ENCODE data around the gene PLXNA2. TPM values are rescaled to one million over a fixed set of nuclear protein-coding genes. Genes with fewer than 3 reads are reported as not detected.

Gene PLXNA2
- total and polyA plus RNA-seq, 2 of the 4 experiments (the other 2 are of a cell fraction), result 0.72 to 1.1 TPM

GRCh38 chr1:208061632-208062031 is 182.6 kb downstream of the PLXNA2 start:
- no peak for TF ChIP-seq RAD21 (IDR thresholded peaks at IDR 0.05; ENCODE audit: low read length)
- no peak for TF ChIP-seq MAZ (IDR thresholded peaks at IDR 0.05; ENCODE audit: borderline replicate concordance, low read depth, low read length)
- no peak for TF ChIP-seq POLR2A (IDR thresholded peaks at IDR 0.05; ENCODE audit: low read depth, low read length)
- no peak for TF ChIP-seq ELK1 (IDR thresholded peaks at IDR 0.05; ENCODE audit: borderline replicate concordance, low read depth, low read length)
- TF ChIP-seq RCOR1 (IDR thresholded peaks at IDR 0.05; ENCODE audit: insufficient replicate concordance, low read length), result no peak
- no peak for TF ChIP-seq FOS (IDR thresholded peaks at IDR 0.05; ENCODE audit: low read depth, low read length)
- no peak for TF ChIP-seq RFX5 (IDR thresholded peaks at IDR 0.05; ENCODE audit: low read depth, low read length)
- TF ChIP-seq MXI1 (IDR thresholded peaks at IDR 0.05; ENCODE audit: borderline replicate concordance, low read depth, low read length), result no peak
- TF ChIP-seq CTCF (conservative IDR thresholded peaks at IDR 0.05; ENCODE audit: low read depth, low read length), result no peak
- TF ChIP-seq BHLHE40 (IDR thresholded peaks at IDR 0.05; ENCODE audit: low read depth, low read length), result no peak
- TF ChIP-seq USF2 (IDR thresholded peaks at IDR 0.05; ENCODE audit: low read depth, low read length), result no peak
- TF ChIP-seq MAFK (IDR thresholded peaks at IDR 0.05; ENCODE audit: low read depth, low read length), result no peak
- Histone ChIP-seq H4K91ac (ENCODE audit: insufficient read depth, low read depth, low read length) (no peak overlapping the region), H3K4me1 (ENCODE audit: control insufficient read depth, insufficient read depth, low read length) (no peaks in the 10 kb centered on the region), H3K27ac (ENCODE audit: insufficient read depth, low read length) (no peak overlapping the region), H3K56ac (ENCODE audit: extremely low read depth, insufficient read depth, low read length) (no peak overlapping the region), H2BK15ac (ENCODE audit: low read depth, low read length) (no peak overlapping the region), H3K9me1 (ENCODE audit: insufficient read depth, low read length) (0 out of 2 replicates have a peak, but pooled peaks cover 3% of the 10 kb centered on the region), H3K4ac (ENCODE audit: low read depth, low read length) (no peak overlapping the region), H3K9me3 (ENCODE audit: control insufficient read depth, insufficient read depth, low read length) (no peaks in the 10 kb centered on the region), H3K23ac (ENCODE audit: low read depth, low read length) (no peak overlapping the region), H4K5ac (ENCODE audit: low read depth, low read length) (no peak overlapping the region), H3K79me1 (ENCODE audit: low read depth in 1 of 2, low read length in 2 of 2) (no peaks in the 10 kb centered on the region), H4K20me1 (ENCODE audit: insufficient read depth, low read length) (no peaks in the 10 kb centered on the region), H3K27me3 (ENCODE audit: control insufficient read depth, insufficient read depth, low read length) (no peaks in the 10 kb centered on the region; the same call in 1 of the 2 replicates), H2AK9ac (replicated peaks; ENCODE audit: low read depth, low read length, poor library complexity) (no peak overlapping the region), H3K36me3 (ENCODE audit: control insufficient read depth, insufficient read depth, low read length) (no peaks in the 10 kb centered on the region), H2AFZ (replicated peaks; ENCODE audit: low read length, poor library complexity) (no peak overlapping the region), H3K4me3 (ENCODE audit: insufficient read depth, low read depth, low read length) (no peak overlapping the region), H3K14ac (replicated peaks; ENCODE audit: low read depth, low read length) (no peak overlapping the region), H2BK5ac (ENCODE audit: low read depth, low read length, poor library complexity, severe bottlenecking) (no peak overlapping the region), H2BK20ac (ENCODE audit: low read depth, low read length) (no peak overlapping the region), H2BK120ac (ENCODE audit: low read depth, low read length) (no peak overlapping the region), H4K8ac (ENCODE audit: low read depth in 2 of 2, low read length in 2 of 2) (no peak overlapping the region), H3K18ac (ENCODE audit: low read depth, low read length) (no peak overlapping the region), H3K9ac (ENCODE audit: low read depth, low read length) (no peak overlapping the region), H3K4me2 (ENCODE audit: low read depth, low read length) (no peak overlapping the region), H2AK5ac (ENCODE audit: low read depth, low read length) (no peak overlapping the region)
- ATAC-seq (ENCODE audit: low read depth) (no peak), DNase-seq (no peak)
- intact Hi-C loops (cut with micrococcal nuclease), result no loop called here
- WGBS, 2 experiments (ENCODE audit: extremely low coverage in 2 of 2, insufficient read length in 1 of 2), result no CpG with 5 or more reads among the region's 3 CpGs
- dilution Hi-C loops (cut with HindIII; ENCODE audit: low sequenced_read_pairs, unreplicated experiment), result no loop called here
- in situ Hi-C loops (cut with MboI; ENCODE audit: low sequenced_read_pairs), result no loop called here
- no TSS peak for BruUV-seq (replicated peaks)
- POLR2A ChIA-PET (ENCODE audit: unreplicated experiment), result no interaction called here
- CTCF ChIA-PET, result no interaction called here
